GM21576 (cell line): Measurements from ENCODE around the gene NBEAL2.
A peak's percentile ranks its signal among the peaks of the same experiment; 100 is the strongest.
"Not testable (repeated sequence)": the region's sequence is repeated elsewhere in the genome, so short reads cannot be mapped to it uniquely, and the experiment has no call there.

Source experiments
- ATAC-seq: cut with Tn5 transposase; IDR thresholded peaks from one replicate; pipeline ENCODE4 v1.9.1; 2021; ENCODE audit warnings: mild to moderate bottlenecking, moderate library complexity; ENCODE audit not compliant: unreplicated experiment

The NBEAL2 gene

DNA sequence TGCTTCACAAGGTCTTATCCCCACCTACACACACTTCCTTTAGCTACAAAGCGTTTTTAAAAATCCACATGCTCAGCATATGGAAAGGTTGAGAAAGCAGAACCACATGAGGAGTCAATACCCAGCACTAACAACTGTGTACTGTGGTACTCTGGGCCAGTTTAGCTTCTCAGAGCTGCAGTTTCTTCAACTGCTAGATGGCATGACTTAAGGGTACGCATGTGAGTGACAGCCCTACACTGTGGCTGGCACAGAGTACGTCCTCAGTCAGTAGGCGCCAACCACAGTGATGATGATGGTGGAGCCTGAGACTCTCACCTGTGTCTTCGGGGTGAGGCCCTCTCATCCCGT is 20.3 kb upstream of the NBEAL2 start:
- ATAC-seq: no peak

DNA sequence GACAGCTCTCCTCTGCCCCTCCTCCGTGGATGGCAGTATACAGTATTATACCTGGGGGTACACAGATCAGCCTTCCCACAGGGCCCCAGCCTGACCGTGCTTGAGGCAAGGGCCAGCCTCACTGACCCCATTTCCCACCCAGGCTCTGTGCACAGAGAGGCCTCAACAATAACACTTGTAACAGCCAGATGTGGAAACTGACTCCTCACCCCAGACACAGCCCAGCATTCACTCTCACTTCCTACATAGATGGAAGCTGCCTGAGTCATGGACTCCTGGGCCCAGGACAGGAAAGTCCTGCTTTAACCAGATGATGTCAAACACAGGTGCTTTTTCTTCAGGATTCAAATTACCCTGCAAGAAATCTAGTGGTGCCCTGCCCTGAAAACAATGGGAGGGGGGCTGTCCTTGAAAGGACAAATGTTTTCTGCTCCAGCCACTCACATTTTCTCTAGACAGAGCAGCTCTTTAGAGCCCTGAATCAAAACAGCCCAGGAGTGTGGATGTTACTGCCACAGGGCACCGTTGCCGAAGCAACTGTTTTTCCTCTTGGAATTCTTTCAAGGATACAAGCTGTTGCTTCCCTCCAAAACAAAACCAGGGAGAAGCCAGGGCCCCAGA is 19.3 kb upstream of the NBEAL2 start:
- ATAC-seq: no peak

DNA sequence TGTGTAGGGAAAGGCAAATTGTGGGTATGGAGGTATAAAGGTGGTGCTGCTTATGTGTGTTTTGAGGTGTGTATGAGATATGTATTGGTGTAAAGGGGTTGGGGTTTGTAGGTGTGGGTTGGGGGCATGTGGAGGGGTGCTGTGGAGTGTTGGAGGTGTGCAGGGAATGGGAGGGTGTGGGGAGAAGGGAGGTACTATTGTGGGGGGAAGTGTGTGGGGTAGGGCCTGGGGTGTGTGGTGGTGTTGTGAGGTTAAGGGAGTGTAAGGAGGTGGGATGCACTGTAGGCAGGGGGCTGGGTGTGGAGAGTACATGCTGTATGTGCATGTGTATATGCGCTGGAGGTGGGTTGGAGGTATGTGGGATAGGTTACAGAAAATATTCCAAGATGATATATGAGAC is 18.6 kb upstream of the NBEAL2 start:
- ATAC-seq: no peak

DNA sequence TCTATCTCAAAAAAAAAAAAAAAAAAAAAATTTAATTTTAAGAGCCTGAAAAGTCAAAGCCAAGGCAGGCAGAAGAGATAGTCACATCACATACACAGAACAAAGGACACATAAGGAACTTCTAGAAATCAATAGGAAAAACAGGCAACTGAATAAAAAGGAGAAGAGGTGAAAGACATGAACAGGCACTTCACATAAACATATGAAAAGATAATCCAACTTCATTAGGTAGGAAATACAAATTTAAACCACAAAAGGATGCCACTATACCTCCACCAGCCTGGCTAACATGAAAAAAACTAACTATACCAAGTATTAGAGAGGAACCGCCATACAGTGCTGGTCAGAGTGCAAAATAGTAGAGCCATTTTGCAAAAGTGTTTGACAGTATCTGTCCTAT is 17.0 kb upstream of the NBEAL2 start:
- no peak for ATAC-seq

DNA sequence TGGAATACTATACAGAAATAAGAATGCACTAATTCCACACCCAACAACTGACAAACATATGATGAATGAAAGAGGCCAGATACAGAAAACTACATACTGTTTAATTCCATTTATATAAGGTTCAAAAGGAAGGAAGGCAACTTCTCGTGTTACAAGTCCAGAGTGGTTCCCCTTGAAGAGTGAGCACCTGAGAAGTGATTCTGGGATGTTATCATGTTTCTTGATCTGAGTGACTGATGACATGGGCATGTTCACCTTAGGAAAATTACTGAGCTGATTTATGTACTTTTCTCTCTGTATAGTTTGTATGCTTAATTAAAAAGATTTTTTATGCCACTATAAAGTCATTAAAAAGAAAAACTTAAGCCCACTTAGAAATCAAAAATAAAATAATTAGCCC is 16.5 kb upstream of the NBEAL2 start:
- no peak for ATAC-seq

DNA sequence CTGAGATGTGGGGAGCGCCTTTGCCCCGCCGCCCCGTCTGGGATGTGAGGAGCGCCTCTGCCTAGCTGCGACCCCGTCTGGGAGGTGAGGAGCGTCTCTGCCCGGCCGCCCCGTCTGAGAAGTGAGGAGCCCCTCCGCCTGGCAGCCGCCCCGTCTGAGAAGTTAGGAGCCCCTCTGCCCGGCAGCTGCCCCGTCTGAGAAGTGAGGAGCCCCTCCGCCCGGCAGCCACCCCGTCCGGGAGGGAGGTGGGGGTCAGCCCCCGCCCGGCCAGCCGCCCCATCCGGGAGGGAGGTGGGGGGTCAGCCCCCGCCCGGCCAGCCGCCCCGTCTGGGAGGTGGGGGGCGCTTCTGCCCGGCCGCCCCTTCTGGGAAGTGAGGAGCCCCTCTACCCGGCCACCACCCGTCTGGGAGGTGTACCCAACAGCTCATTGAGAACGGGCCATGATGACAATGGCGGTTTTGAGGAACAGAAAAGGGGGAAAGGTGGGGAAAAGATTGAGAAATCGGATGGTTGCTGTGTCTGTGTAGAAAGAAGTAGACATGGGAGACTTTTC is 15.4 kb upstream of the NBEAL2 start:
- not testable (repeated sequence) for ATAC-seq

DNA sequence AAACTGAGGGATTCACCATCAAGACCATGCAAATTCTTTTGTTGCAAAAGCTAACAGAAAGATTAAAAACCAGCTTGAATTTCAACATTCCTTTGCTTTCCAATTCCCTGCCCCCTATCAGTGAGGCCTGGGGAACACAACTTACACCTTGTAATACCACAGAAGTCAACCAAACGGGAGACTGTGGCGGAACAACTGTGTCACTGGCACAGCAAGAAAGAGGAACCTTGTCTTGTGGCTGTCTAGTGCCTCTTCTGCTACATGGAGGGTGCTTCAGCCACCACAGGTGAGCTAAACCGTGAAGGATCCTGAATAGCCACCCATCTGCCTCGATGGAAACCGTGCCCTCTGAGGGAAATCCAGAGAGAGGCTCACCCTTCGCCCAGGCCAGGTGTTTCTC is 14.3 kb upstream of the NBEAL2 start:
- ATAC-seq: no peak

DNA sequence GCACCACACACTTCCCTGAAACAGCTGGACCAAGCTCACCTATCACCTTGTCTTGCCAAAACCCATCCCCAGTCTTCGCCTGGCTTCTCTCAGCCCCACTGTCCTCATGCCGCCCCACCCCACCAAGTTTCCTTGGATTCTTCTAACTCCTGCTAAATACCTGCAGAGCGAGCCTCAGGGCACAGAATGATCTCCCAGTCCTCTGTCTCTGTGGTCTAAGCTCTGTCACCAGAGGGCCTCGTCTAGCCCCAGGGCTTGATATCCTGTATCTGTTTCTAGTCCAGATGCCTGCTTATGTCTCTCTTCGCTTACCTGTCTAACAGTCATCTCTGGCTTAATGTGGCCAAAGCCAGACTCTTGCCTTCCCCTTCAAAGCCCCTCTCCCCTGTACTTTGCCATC is 12.7 kb upstream of the NBEAL2 start:
- no peak for ATAC-seq

DNA sequence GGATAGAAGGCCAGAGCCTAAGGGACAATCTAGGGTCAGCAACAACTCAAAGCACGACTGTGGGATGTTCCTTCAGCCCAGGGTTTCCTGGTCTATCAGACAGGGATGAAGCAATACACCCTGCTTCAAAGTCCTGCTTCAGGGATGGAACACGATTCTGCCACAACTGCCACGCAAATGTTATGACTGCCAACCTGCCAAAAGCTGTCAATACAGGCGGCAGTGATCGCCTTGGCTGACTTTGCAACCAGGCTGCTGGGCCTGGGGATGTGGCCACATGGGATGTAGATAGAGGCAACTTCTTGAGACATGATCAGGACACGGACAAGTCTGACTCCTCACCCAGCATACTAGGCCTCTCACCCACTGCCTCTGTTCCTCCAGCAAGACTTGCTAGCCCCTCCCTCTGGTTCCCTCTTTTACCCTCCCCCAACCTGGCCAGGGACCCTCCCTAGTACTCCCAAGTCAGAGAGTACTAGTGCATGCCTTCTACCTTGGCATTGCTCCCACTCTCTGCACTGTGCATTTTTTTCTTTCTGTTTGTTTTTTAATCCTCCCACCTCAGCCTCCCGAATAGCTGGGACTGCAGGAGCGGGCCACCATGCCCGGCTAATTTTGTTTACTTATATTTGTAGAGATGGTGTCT is 10.6 kb upstream of the NBEAL2 start:
- ATAC-seq: no peak

DNA sequence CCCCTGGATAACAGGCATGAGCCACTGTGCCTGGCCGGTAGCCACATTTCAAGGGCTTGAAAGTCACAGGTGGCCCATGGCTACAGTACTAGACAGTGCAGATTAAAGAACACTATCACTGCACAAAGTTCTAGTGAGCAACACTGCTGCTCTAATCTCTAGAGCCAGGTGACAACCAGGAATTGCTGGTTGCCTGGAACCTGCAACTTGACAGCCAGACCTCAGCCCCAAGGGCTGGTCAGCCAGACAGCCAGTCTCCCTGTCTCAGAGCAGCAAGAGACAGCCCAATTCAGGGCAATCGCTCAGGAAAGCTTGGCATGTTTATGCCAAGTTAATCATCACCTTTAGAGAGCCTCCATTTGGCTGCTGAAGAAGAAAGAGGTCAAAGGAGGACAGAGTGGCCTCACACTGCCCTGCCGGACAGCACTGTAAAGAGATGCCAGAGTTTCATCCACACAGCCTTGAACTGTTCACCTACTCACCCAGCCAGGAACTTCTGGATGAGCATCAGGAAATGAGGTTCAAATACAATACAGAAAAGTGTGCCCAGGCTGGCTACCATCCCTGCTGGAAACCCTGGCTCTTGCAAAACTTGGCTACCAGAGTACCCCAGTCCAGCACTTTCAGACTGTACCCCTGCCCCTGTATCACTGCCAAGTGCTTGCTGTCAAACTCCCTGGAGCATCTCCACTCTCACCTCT is 8.9 kb upstream of the NBEAL2 start:
- no peak for ATAC-seq

DNA sequence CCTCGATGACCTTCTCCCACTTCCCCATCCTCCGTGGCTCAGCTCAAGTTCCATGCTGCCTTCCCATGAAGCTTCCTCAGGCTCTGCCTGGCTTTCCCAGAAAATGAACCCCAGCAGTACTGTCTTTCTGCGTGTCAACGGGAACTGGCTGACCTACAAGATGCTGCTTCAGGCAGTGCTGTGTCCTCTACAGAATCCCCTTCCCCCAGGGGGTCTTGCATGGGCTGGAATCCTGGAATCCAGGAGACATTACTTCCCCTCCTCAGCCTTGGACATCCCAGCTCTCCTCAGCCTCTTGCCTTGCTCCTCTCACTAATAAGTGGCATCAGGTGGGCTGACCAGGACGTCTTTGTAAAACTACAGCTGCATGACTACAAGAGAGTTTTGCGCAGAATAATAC is 8.3 kb upstream of the NBEAL2 start:
- no peak for ATAC-seq

DNA sequence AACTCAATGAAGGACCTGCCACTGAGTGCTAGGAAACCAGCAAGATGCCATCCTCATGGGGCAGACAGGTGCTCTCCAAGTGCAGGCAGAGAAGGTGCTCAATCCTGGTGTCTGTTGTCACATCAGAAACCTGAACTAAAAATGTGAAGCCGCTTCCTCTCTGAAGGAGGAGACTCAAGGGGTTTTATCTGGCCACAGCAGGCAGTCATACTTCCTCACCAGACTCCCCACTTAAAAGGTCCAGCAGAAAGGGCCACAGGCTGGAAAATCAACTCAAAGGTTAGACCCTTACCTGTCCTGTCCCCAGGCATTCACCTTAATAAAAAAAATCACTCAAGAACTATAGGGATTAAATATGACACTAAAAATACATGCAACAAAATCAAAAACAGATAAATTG is 7.7 kb upstream of the NBEAL2 start:
- no peak for ATAC-seq

DNA sequence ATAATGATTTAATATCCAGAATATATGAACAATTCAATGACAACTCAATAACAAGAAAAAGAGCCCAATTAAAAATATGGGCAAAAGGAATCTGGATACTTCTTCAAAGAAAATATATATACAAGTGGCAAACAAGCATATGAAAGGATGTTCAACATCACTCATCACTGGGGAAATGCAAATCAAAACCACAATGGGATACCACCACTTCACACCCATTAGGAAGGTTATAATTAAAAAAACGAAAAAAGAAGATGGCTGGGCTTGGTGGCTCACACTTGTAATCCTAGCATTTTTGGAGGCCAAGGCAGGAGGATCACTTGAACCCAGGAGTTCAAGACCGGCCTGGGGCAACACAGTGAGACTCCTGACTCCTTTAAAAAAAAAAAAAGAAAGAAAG is 7.1 kb upstream of the NBEAL2 start:
- ATAC-seq: no peak

DNA sequence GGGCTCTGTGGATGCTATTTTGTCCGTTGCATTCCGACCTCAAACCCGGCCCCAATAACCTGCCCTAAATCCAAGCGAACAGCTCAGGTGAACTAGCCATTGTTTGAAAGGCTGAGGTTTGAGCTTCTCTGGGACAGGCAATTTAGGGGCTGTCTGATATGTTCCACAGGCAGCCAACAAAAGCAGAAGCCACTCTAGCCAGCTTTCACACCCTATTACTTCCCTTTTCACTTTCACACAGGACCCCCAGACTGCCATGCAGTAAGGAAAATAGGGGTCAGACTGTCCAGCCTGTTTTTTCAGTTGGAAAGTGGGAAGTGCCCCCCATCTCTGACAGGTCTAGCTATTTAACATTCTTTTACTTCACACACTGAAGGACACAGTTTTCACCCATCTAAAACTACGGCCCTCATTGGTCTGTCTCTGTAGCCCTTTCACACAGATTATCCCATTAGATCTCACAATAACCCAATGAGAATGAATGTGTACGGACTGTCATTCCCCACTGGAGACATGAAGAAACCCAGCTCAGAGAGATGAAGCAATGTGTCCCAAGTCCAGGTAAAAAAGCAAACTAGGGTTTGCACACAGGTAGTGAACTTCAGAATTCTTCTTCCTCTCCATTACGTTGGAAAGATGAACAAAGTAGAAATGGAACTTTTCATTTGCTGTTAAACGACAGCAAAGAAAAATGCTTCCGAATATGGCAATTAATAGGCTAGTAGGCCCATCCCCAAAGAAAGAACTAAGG is 4.9 kb upstream of the NBEAL2 start:
- no peak for ATAC-seq

DNA sequence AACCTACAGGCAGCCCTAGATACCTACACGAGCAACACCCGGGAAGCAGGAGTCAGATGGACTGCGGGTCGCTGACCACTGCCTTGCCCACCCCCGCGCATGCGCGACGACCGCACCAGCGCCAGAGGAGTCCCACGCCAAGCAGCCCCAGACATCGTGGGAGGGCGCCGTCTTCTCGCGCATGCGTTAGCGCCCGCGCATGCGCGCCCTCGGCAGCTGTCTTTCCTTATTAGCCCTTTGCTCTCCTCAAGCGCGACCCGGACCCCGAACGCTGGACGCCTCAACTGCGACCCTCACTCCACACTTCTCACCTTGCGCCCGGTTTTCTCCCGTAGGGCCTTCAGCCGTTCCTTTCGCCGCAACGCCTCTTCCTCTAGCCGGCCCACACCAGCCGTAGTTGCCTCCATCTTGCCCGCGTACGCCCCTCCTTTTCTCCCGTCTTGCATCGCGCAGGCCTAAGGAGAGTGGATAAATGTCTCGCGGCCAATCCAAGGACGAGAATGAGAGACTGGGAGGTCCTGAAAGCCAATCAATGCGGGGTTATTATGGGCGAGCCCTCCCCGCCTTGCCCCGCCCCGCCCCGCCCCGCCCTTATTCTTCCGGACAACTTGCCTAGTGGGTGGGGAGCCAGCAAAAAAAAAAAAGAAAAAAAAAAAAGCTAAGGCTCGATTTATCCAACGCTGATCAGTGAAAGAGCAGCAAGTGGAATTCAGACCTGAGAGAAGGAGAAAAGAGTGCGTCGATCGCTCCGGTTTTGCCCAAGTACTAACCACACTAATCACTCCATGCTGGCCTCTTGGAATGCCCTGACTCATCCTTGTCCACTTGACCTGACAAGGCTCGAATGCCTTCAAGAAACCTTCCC is 2.9 kb upstream of the NBEAL2 start, which contains the start of gene CCDC12:
Gene CCDC12 (minus strand): TSS at position 420 of the 865 bp plus-strand sequence. CDS start 13 bp downstream, at position 407.
- peak; percentile 54 for ATAC-seq

DNA sequence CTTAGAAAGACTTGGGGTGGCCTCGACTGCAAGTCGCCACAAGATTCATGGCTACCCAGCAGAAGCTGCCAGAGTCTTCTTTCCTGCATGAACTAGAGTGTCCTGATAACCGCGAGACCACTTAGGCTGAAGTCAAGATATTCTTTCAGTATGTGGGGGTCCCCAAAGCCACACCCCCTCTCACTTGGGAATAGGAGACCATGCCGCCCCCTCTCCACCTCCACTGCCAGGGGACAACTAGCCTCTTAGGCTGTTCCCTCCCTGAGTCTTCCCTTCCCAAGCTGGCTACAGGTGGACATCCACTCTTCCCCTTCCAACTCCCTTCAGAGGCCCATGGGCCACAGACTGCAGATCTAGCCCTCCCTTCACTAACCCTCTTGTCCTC is 1.7 kb upstream of the NBEAL2 start:
- ATAC-seq: no peak

DNA sequence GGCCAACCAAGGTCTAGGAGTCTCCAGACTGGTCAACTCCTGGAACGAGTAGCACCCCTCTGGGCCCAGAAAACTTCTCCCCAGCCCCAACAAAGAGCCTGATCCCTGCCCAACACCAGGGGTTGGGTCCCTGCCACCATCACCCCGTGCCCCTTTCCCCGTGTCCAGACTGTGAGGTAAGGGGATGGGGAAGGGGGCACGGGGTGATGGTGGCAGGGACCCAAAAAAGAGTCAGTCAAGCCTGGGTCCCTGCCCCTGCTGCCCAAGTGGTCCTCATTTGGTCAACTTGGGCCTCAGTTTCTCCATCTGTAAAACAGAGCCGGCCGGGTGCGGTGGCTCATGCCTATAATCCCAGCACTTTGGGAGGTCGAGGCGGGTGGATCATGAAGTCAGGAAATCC is 1.1 kb upstream of the NBEAL2 start:
- no peak for ATAC-seq

DNA sequence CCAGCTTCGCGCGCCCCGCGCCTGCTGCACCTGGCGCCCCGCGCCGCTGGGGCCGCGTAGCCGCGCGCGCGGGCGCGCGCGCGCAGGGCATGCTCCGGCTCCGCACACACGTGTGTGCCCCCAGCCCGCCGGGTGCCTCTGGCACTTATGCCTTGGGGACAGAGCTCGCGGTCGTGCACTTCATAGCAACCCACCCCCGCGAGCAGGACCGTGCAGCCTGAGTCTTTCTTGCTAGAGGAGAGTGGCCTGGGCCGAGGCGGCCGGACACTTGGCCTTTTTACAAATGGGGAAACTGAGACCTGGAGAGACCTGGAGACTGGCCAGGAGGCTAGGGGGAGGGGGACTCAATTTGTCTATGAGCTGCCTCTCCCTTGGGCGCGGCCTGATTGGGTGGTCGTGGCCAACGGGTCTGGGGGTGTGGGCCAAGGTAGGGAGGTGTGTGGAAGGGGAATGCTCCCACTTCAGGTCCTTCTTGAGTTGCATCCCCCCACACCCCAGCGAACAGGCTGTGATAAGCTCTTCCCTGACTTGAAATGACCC is 562 bp downstream of the NBEAL2 start:
- peak; percentile 2 for ATAC-seq

DNA sequence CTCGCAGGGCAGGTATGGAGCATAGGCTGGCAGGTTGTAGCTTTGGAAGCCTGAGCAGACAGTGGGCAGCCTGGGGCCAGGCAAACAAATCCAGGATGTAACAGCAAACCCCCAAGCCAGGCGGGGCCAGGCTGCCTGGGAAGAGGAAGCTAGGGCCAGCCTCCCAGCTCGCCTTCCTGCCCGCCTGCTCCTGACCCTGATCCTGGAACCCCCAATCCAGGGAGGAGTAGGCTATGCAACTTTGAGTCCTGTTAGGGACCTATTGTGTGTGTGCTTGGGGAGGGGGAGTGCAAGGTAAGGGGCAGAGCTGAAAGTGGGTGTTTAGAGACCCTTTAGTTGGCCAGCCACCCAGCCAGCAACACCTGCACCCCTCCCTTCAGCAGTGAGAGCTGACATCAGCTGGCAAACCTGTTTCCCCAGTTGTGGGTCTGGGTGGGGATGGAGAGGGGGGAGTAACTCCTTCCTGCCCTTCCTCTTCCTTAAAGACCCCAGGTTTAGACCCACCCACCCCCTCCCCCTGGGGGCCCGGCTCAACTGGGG is 2.5 kb downstream of the NBEAL2 start:
- ATAC-seq: no peak

DNA sequence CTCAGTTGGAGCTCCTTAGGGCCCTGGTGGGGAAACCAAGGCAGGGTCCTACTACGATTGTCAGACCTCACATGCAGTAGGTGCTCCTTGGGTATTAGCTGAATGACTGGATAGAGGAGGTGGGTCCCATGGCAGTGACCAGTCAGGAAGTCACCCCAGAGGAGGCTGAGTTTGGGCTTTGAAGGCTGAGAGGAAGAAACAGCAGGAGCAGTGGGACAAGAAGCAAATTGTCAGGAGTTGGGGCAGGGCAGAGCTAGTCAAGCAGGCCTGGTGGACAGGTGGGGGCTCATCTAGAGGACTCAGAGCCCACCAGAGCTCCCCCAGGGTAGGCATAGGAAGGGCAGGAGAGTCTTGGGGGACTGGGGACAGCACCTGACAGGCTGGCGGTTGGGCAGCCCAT is 3.1 kb downstream of the NBEAL2 start:
- ATAC-seq: no peak
